Stimulated activated CD4-positive, alpha-beta T cell treated with anti-CD3 and anti-CD28 coated beads, Interleukin-1b, Interleukin-23, amount 100 ng/mL, for 48 hours (primary cell): ENCODE results near the gene NFATC4.
A peak's percentile ranks its signal among the peaks of the same experiment; 100 is the strongest.

Source experiments
- DNase-seq: peaks from one replicate; pipeline ENCODE4 v3.0.0-alpha.2; 2020

Gene NFATC4

GRCh38 chr14:24411443-24412389 is 43.7 kb downstream of the NFATC4 start:
- peak; percentile 27 for DNase-seq

DNA sequence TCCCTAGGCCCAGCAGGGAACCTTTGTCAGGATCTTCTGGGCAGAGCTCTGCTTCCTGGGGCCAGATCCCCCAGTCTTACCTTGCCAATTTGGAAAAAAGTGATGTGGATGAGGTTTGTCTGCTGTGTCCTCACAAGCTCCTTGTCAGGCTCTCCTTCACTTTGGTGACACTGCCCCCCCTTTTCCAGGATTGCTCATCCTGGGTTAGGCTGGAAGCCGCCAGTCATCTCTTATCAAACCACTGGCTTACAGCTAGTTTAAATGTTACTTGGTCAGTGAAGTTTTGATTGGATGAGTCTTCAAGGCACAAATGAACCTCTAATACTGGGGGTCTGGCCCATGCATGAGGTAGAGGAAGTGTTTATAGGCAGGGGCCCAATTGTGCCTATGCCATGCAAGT is 46.1 kb downstream of the NFATC4 start:
- DNase-seq = no peak

- DNase-seq = no peak
Observed at GRCh38 chr14:24414732-24415420, 46.9 kb downstream of the NFATC4 start.

DNA sequence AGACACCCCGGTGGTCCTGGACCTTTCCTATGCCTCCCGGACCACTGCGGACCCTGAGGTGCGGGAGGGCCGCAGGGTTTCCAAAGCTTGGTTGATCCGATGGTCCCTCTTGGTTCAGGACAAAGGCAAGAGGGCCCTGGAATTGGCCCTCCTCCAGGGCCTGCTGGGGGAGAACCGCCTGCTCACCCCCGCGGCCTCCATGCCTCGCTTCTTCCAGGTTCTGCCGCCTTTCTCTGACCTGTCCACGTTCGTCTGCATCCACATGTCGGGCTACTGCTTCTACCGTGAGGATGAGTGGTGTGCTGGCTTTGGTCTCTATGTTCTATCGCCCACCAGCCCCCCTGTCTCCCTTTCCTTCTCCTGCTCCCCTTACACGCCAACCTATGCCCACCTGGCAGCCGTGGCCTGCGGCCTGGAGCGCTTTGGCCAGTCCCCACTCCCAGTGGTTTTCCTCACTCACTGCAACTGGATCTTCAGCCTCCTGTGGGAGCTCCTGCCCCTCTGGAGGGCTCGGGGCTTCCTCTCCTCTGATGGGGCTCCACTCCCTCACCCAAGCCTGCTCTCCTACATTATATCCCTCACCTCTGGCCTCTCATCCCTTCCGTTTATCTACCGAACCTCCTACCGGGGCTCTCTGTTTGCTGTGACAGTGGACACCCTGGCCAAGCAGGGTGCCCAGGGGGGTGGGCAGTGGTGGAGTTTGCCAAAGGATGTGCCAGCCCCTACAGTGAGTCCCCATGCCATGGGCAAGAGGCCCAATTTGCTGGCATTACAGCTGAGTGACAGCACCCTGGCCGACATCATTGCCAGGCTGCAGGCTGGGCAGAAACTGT is 47.7 kb downstream of the NFATC4 start:
- DNase-seq = no peak

- DNase-seq = no peak
Observed at GRCh38 chr14:24416254-24416931, 48.4 kb downstream of the NFATC4 start.

DNA sequence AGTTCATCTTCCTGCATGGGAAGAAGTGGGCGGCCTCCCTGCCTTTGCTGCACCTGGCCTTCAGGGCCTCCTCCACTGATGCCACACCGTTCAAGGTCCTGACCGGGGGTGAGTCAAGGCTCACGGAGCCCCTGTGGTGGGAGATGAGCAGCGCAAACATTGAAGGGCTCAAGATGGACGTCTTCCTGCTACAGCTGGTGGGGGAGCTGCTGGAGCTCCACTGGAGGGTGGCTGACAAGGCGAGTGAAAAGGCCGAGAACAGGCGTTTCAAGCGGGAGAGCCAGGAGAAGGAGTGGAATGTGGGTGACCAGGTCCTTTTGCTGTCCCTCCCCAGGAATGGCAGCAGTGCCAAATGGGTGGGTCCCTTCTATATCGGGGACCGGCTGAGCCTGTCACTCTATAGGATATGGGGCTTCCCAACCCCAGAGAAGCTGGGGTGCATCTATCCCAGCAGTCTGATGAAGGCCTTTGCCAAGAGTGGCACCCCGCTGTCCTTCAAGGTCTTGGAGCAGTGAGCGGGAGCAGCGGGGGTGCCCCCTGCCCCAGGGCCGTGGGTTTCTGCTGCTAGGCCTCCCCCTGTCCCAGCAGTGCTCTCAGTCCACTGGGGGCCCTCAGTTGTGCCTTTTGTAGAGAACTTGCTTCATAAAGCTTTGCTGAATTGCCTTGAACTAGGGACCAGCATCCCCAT is 49.1 kb downstream of the NFATC4 start:
- no peak for DNase-seq

DNA sequence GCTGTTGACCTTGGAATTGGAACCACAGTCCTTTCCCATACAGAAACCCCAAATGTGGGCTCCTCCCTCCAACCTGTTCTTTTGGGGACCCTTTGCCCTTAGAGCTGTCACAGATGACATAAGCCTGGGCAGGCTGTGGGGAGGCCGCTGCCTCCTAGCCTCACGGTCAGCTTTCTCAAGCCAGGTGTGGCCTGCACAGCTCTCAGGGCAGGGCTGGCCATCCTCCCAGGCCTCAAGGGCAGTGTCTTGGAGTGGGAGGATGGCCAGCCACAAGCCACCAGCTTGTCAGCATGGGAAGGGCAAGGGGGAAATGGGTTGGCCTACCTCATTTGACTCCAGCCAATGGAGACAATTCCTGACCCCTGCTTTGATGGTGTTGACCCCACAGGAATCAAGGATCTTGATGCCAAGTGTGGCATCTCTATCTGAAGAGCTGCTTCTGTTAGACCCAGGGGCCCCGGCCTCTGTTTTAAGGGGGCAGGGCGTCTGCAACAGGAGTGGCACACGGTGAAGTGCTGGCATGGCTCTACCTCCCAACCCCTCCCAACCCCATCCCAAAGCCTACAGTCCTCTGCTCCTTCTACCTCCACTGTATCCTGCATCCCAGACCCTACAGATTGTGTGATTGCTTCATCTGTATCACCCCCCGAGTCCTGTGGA is 50.0 kb downstream of the NFATC4 start:
- no peak for DNase-seq

GRCh38 chr14:24418492-24418873 is 50.5 kb downstream of the NFATC4 start:
- no peak for DNase-seq

GRCh38 chr14:24422261-24422660 is 54.3 kb downstream of the NFATC4 start:
- no peak for DNase-seq

DNA sequence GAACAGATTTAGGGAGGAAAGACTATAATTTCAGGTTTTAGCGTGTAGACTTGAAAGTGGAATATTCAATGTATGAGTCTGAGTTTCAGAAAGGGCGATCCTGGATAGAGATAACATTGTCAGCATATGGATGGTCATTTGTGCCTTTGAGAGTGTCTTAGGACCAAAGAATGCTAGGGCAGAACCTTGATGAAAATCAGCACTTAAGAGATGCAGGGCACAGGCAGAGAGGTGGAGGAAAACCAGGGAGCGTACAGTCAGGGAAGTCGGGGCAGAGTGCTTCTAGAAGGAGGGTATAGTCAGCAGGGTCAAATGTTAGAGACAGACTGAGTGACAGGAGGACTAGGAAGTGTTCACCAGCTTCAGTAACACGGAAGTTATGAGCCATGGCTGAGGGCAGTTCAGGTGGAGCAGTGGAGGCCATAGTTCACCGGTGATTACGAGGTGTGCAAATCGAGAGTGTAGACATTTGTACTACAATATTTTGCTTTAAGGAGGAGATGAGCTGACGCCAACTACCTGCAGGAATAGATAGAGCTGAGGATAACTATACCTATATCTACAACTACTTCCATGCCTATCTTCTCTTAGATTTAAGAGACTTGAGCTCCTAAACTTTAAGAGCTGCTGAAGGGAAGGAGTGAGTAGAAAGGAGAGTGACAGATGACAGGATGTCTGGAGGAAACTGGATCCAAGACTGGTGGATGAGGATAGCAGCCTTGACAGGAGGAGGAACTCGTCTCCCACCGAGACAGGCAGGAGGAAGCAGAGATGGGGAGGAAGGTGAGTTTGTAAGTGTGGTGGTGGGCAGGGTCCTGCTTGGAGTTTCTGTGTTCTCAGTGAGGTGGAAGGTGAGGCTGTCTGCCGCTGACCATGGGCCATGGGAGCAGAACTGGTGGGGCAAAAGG is 55.0 kb downstream of the NFATC4 start:
- DNase-seq = no peak

- DNase-seq = no peak
Observed at GRCh38 chr14:24425704-24426103, 57.7 kb downstream of the NFATC4 start.

GRCh38 chr14:24426150-24426911 is 58.3 kb downstream of the NFATC4 start:
- DNase-seq = no peak

DNA sequence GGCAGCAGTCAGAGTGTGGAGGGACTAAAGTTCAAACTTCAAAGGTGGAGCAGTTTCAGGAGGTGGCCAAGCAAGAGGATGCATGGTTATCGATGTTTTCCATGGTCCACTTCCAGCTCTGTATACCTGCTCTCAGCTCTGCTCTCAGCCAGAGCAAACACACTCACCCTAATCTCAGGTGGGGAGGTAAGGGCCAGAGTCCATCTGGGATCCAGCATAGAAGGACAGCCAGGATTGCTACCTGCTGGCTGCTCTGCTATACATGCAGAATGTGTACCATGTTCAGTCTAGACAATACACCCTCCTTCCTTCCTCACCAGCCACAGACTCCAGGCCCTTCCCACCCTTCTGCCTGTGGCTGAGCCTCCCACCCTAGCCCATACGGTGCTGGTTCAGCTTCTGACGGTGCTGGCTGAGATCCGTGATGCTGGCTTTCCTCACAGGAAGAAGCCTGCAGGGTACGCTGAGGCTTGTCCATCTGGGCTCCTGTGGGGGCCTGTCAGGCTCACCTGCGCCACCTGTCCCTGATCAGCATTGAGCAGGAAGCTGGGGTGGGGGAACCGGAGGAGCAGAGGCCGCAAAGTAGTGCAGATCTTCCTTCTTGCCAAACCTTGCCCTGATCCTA is 59.0 kb downstream of the NFATC4 start:
- DNase-seq = no peak

- no peak for DNase-seq
Observed at GRCh38 chr14:24427537-24428508, 59.8 kb downstream of the NFATC4 start.

- DNase-seq = no peak
Observed at GRCh38 chr14:24428628-24429394, 60.8 kb downstream of the NFATC4 start.
